ENCODE data around the gene PHF14.
A peak's percentile ranks its signal among the peaks of the same experiment; 100 is the strongest.
"Not testable (repeated sequence)": the region's sequence is repeated elsewhere in the genome, so short reads cannot be mapped to it uniquely, and the experiment has no call there.

The PHF14 gene

GRCh38 chr7:10981317-10981716 lies 7.6 kb downstream of the PHF14 start:
- H3K4me1 ChIP-seq (ENCODE audit: control extremely low read depth in 1 of 4, control insufficient read depth in 4 of 4, insufficient read depth in 4 of 4, low read length in 3 of 4) = no peaks in the 10 kb centered on the region
- H3K9me3 ChIP-seq (ENCODE audit: control extremely low read depth in 1 of 5, control insufficient read depth in 4 of 5, insufficient read depth in 2 of 5, low read depth in 1 of 5, low read length in 4 of 5) = no peaks in the 10 kb centered on the region
- H3K36me3 ChIP-seq (ENCODE audit: control insufficient read depth in 4 of 4, insufficient read depth in 4 of 4, low read length in 3 of 4) = peaks cover 11 to 35% (median 19%) of the 10 kb centered on the region in 4 experiments
- CTCF ChIA-PET = interaction anchor here (1.4 kb wide), 1 partner anchor 9 kb away, joined by 3 read pairs; no protein-coding TSS in a partner anchor
- DNase-seq = no peak
- 100% methylated on average over 2 of the region's 3 CpGs for WGBS (ENCODE audit: insufficient coverage)
- H3K27ac ChIP-seq (ENCODE audit: insufficient read depth in 1 of 2, low read depth in 1 of 2, low read length in 2 of 2, poor library complexity in 1 of 2, severe bottlenecking in 2 of 2) = no peak overlapping the region
- H3K27me3 ChIP-seq (replicated peaks in 2 of 5; ENCODE audit: control insufficient read depth in 4 of 5, insufficient read depth in 5 of 5, low read length in 4 of 5) = no peaks in the 10 kb centered on the region
- H3K4me3 ChIP-seq (ENCODE audit: control insufficient read depth in 1 of 7, extremely low read depth in 1 of 7, insufficient read depth in 4 of 7, low read depth in 2 of 7, low read length in 6 of 7) = no peak overlapping the region
- POLR2A ChIA-PET = no interaction called here

GRCh38 chr7:10990748-10991147 lies 17.1 kb downstream of the PHF14 start:
- WGBS (ENCODE audit: insufficient coverage) = no CpG with 5 or more reads among the region's 6 CpGs
- POLR2A ChIA-PET; H3K27ac ChIP-seq (ENCODE audit: insufficient read depth in 1 of 2, low read depth in 1 of 2, low read length in 2 of 2, poor library complexity in 1 of 2, severe bottlenecking in 2 of 2); DNase-seq; H3K27me3 ChIP-seq (replicated peaks in 2 of 5; ENCODE audit: control insufficient read depth in 4 of 5, insufficient read depth in 5 of 5, low read length in 4 of 5); H3K4me3 ChIP-seq (ENCODE audit: control insufficient read depth in 1 of 7, extremely low read depth in 1 of 7, insufficient read depth in 4 of 7, low read depth in 2 of 7, low read length in 6 of 7); H3K4me1 ChIP-seq (ENCODE audit: control extremely low read depth in 1 of 4, control insufficient read depth in 4 of 4, insufficient read depth in 4 of 4, low read length in 3 of 4): not testable (repeated sequence)
- peaks cover 6 to 49% (median 28%) of the 10 kb centered on the region in 4 experiments for H3K36me3 ChIP-seq (ENCODE audit: control insufficient read depth in 4 of 4, insufficient read depth in 4 of 4, low read length in 3 of 4)
- H3K9me3 ChIP-seq (ENCODE audit: control extremely low read depth in 1 of 5, control insufficient read depth in 4 of 5, insufficient read depth in 2 of 5, low read depth in 1 of 5, low read length in 4 of 5) = peaks cover 0 to 12% (median 6%) of the 10 kb centered on the region in 5 experiments
- CTCF ChIA-PET = interaction anchor here (0.9 to 1.2 kb wide), 2 partner anchors 10 to 12 kb away, joined by 3 read pairs; no protein-coding TSS in a partner anchor

GRCh38 chr7:10995482-10996166 lies 22.0 kb downstream of the PHF14 start:
- Histone ChIP-seq H3K9me3 (ENCODE audit: control extremely low read depth in 1 of 5, control insufficient read depth in 4 of 5, insufficient read depth in 2 of 5, low read depth in 1 of 5, low read length in 4 of 5) (peaks cover 0 to 12% (median 6%) of the 10 kb centered on the region in 5 experiments), H3K36me3 (ENCODE audit: control insufficient read depth in 4 of 4, insufficient read depth in 4 of 4, low read length in 3 of 4) (peaks cover 13 to 58% (median 29%) of the 10 kb centered on the region in 4 experiments)
- 98% methylated on average over 27 of the region's 34 CpGs for WGBS (ENCODE audit: insufficient coverage)
- H3K4me1 ChIP-seq (ENCODE audit: control extremely low read depth in 1 of 4, control insufficient read depth in 4 of 4, insufficient read depth in 4 of 4, low read length in 3 of 4); CTCF ChIA-PET; POLR2A ChIA-PET; DNase-seq; H3K27me3 ChIP-seq (replicated peaks in 2 of 5; ENCODE audit: control insufficient read depth in 4 of 5, insufficient read depth in 5 of 5, low read length in 4 of 5); H3K27ac ChIP-seq (ENCODE audit: insufficient read depth in 1 of 2, low read depth in 1 of 2, low read length in 2 of 2, poor library complexity in 1 of 2, severe bottlenecking in 2 of 2); H3K4me3 ChIP-seq (ENCODE audit: control insufficient read depth in 1 of 7, extremely low read depth in 1 of 7, insufficient read depth in 4 of 7, low read depth in 2 of 7, low read length in 6 of 7): not testable (repeated sequence)

- CTCF ChIA-PET = interaction anchor here (1.1 to 3.1 kb wide), 2 partner anchors 10 to 61 kb away, joined by 3 to 10 read pairs; no protein-coding TSS in a partner anchor
- Histone ChIP-seq H3K27me3 (replicated peaks in 2 of 5; ENCODE audit: control insufficient read depth in 4 of 5, insufficient read depth in 5 of 5, low read length in 4 of 5) (no peaks in the 10 kb centered on the region), H3K9me3 (ENCODE audit: control extremely low read depth in 1 of 5, control insufficient read depth in 4 of 5, insufficient read depth in 2 of 5, low read depth in 1 of 5, low read length in 4 of 5) (peaks cover 0 to 9% (median 6%) of the 10 kb centered on the region in 5 experiments), H3K4me3 (ENCODE audit: control insufficient read depth in 1 of 7, extremely low read depth in 1 of 7, insufficient read depth in 4 of 7, low read depth in 2 of 7, low read length in 6 of 7) (no peak overlapping the region), H3K4me1 (ENCODE audit: control extremely low read depth in 1 of 4, control insufficient read depth in 4 of 4, insufficient read depth in 4 of 4, low read length in 3 of 4) (peaks cover 0 to 3% (median under 1%) of the 10 kb centered on the region in 4 experiments), H3K36me3 (ENCODE audit: control insufficient read depth in 4 of 4, insufficient read depth in 4 of 4, low read length in 3 of 4) (peaks cover 6 to 34% (median 23%) of the 10 kb centered on the region in 4 experiments), H3K27ac (ENCODE audit: insufficient read depth in 1 of 2, low read depth in 1 of 2, low read length in 2 of 2, poor library complexity in 1 of 2, severe bottlenecking in 2 of 2) (no peak overlapping the region)
- WGBS (ENCODE audit: insufficient coverage) = 96% methylated on average over 4 of the region's 4 CpGs
- DNase-seq = peak in 2 of 3 donors; percentile 40 to 63
- POLR2A ChIA-PET = no interaction called here
Measured at GRCh38 chr7:10998996-10999757, 25.5 kb downstream of the PHF14 start.

- no peaks in the 10 kb centered on the region for H3K9me3 ChIP-seq (ENCODE audit: control extremely low read depth in 1 of 5, control insufficient read depth in 4 of 5, insufficient read depth in 2 of 5, low read depth in 1 of 5, low read length in 4 of 5)
- H3K27me3 ChIP-seq (replicated peaks in 2 of 5; ENCODE audit: control insufficient read depth in 4 of 5, insufficient read depth in 5 of 5, low read length in 4 of 5) = no peaks in the 10 kb centered on the region
- H3K4me1 ChIP-seq (ENCODE audit: control extremely low read depth in 1 of 4, control insufficient read depth in 4 of 4, insufficient read depth in 4 of 4, low read length in 3 of 4) = no peaks in the 10 kb centered on the region
- no peak overlapping the region for H3K4me3 ChIP-seq (ENCODE audit: control insufficient read depth in 1 of 7, extremely low read depth in 1 of 7, insufficient read depth in 4 of 7, low read depth in 2 of 7, low read length in 6 of 7)
- H3K27ac ChIP-seq (ENCODE audit: insufficient read depth in 1 of 2, low read depth in 1 of 2, low read length in 2 of 2, poor library complexity in 1 of 2, severe bottlenecking in 2 of 2) = no peak overlapping the region
- no peak for DNase-seq
- ChIA-PET CTCF (no interaction called here), POLR2A (no interaction called here)
- peaks cover 3 to 14% (median 7%) of the 10 kb centered on the region in 4 experiments for H3K36me3 ChIP-seq (ENCODE audit: control insufficient read depth in 4 of 4, insufficient read depth in 4 of 4, low read length in 3 of 4)
Measured at GRCh38 chr7:11005202-11005601, 31.5 kb downstream of the PHF14 start.

GRCh38 chr7:11006291-11006690 lies 32.6 kb downstream of the PHF14 start:
- WGBS (ENCODE audit: insufficient coverage) = 100% methylated on average over 3 of the region's 3 CpGs
- Histone ChIP-seq H3K27me3 (replicated peaks in 2 of 5; ENCODE audit: control insufficient read depth in 4 of 5, insufficient read depth in 5 of 5, low read length in 4 of 5) (no peaks in the 10 kb centered on the region), H3K27ac (ENCODE audit: insufficient read depth in 1 of 2, low read depth in 1 of 2, low read length in 2 of 2, poor library complexity in 1 of 2, severe bottlenecking in 2 of 2) (no peak overlapping the region), H3K36me3 (ENCODE audit: control insufficient read depth in 4 of 4, insufficient read depth in 4 of 4, low read length in 3 of 4) (peaks cover 3 to 10% (median 7%) of the 10 kb centered on the region in 4 experiments), H3K4me1 (ENCODE audit: control extremely low read depth in 1 of 4, control insufficient read depth in 4 of 4, insufficient read depth in 4 of 4, low read length in 3 of 4) (no peaks in the 10 kb centered on the region), H3K4me3 (ENCODE audit: control insufficient read depth in 1 of 7, extremely low read depth in 1 of 7, insufficient read depth in 4 of 7, low read depth in 2 of 7, low read length in 6 of 7) (no peak overlapping the region), H3K9me3 (ENCODE audit: control extremely low read depth in 1 of 5, control insufficient read depth in 4 of 5, insufficient read depth in 2 of 5, low read depth in 1 of 5, low read length in 4 of 5) (no peaks in the 10 kb centered on the region)
- no peak for DNase-seq
- ChIA-PET POLR2A (interaction anchor here (0.6 kb wide), 1 partner anchor 28 kb away, joined by 4 read pairs; no protein-coding TSS in a partner anchor), CTCF (interaction anchor here (1.5 kb wide), 1 partner anchor 9 kb away, joined by 3 read pairs; no protein-coding TSS in a partner anchor)

GRCh38 chr7:11009631-11010030 lies 36.0 kb downstream of the PHF14 start:
- ChIA-PET CTCF (interaction anchor here (0.6 to 1.8 kb wide), 2 partner anchors 11 to 12 kb away, joined by 3 to 10 read pairs; no protein-coding TSS in a partner anchor), POLR2A (no interaction called here)
- WGBS (ENCODE audit: insufficient coverage) = no CpG with 5 or more reads among the region's 1 CpG

More at GRCh38 chr7:11009631-11010030, 36.0 kb downstream of the PHF14 start:
- Histone ChIP-seq H3K4me1 (ENCODE audit: control extremely low read depth in 1 of 4, control insufficient read depth in 4 of 4, insufficient read depth in 4 of 4, low read length in 3 of 4) (no peaks in the 10 kb centered on the region), H3K27ac (ENCODE audit: insufficient read depth in 1 of 2, low read depth in 1 of 2, low read length in 2 of 2, poor library complexity in 1 of 2, severe bottlenecking in 2 of 2) (no peak overlapping the region), H3K36me3 (ENCODE audit: control insufficient read depth in 4 of 4, insufficient read depth in 4 of 4, low read length in 3 of 4) (peaks cover 7 to 16% (median 12%) of the 10 kb centered on the region in 4 experiments), H3K4me3 (ENCODE audit: control insufficient read depth in 1 of 7, extremely low read depth in 1 of 7, insufficient read depth in 4 of 7, low read depth in 2 of 7, low read length in 6 of 7) (no peak overlapping the region), H3K9me3 (ENCODE audit: control extremely low read depth in 1 of 5, control insufficient read depth in 4 of 5, insufficient read depth in 2 of 5, low read depth in 1 of 5, low read length in 4 of 5) (no peaks in the 10 kb centered on the region), H3K27me3 (replicated peaks in 2 of 5; ENCODE audit: control insufficient read depth in 4 of 5, insufficient read depth in 5 of 5, low read length in 4 of 5) (no peaks in the 10 kb centered on the region)
- DNase-seq = no peak

Measured in common myeloid progenitor, CD34-positive (primary cell).